Activated CD8-positive, alpha-beta memory T cell treated with anti-CD3 and anti-CD28 coated beads, Interleukin-2, amount 10 ng/mL, durations not matched to agents 7 days and 5 days (primary cell): ENCODE measurements around the gene AK4. TPM values are rescaled to one million over a fixed set of nuclear protein-coding genes. Genes with fewer than 3 reads are reported as not detected.
"Not testable (repeated sequence)": the region's sequence is repeated elsewhere in the genome, so short reads cannot be mapped to it uniquely, and the experiment has no call there.

Source experiments
- ATAC-seq: fragments of 150-1000 bp; cut with Tn5 transposase; one replicate; pipeline ENCODE4 v1.10.0; 2021; ENCODE audit warnings: moderate library complexity
- CTCF ChIA-PET: fragments of 350-600 bp; sonication (Branson Sonifier 250); formaldehyde crosslinking; loops from one replicate; lab custom pipeline; 2021; ENCODE audit warnings: antibody characterized with exemption; lab: Charles Lee
- DNase-seq: peaks from one replicate; pipeline ENCODE4 v3.0.0-alpha.2; 2020
- H3K27ac Mint-ChIP-seq: one replicate; pipeline ENCODE4 v1.8.0; 2021; ENCODE audit warnings: mild to moderate bottlenecking, mixed read lengths
- H3K27me3 Mint-ChIP-seq: one replicate; pipeline ENCODE4 v1.8.0; 2021; ENCODE audit warnings: mixed read lengths
- H3K36me3 Mint-ChIP-seq: one replicate; pipeline ENCODE4 v1.8.0; 2021; ENCODE audit warnings: mild to moderate bottlenecking, mixed read lengths
- H3K4me1 Mint-ChIP-seq: one replicate; pipeline ENCODE4 v1.8.0; 2021; ENCODE audit warnings: mixed read lengths
- H3K4me3 Mint-ChIP-seq: one replicate; pipeline ENCODE4 v1.8.0; 2021; ENCODE audit warnings: mild to moderate bottlenecking, moderate library complexity, mixed read lengths
- H3K9me3 Mint-ChIP-seq: one replicate; pipeline ENCODE4 v1.8.0; 2022; ENCODE audit warnings: low read depth, mixed read lengths
- total RNA-seq, 2 experiments: library from RNA; stranded (reverse); gene quantifications; one replicate each; pipeline ENCODE4 v1.2.3, GENCODE V29; 2021

AK4 gene
- total RNA-seq, 2 experiments from 2014 or later: 51.5 to 60.5 TPM

DNA sequence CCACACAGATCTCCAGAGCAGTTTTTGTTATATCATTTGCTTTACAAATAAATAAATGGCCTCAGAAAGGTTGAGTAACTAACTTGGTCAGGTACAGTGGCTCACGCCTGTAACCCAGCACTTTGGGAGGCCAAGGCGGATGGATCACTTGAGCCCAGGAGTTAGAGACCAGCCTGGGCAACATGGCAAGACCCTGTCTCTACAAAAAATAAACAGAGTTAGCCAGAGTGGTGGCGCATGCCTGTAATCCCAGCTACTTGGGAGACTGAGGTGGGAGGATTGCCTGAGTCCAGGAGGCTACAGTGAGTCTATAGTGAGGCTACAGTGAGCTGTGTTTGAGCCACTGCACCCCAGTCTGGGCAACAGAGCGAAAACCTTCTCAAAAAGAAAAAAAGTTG is 11.3 kb downstream of the AK4 start:
- not testable (repeated sequence) for DNase-seq, H3K27ac Mint-ChIP-seq, H3K27me3 Mint-ChIP-seq, H3K4me3 Mint-ChIP-seq, H3K9me3 Mint-ChIP-seq, ATAC-seq, H3K4me1 Mint-ChIP-seq
- CTCF ChIA-PET: interaction anchor here (1.1 kb wide), 1 partner anchor 11 kb away, joined by 3 read pairs; the partner anchor contains the start of gene AK4
- peaks cover 29% of the 10 kb centered on the region for H3K36me3 Mint-ChIP-seq

- H3K36me3 Mint-ChIP-seq: peaks cover 28% of the 10 kb centered on the region
- CTCF ChIA-PET: interaction anchor here (0.6 to 1.1 kb wide), 2 partner anchors 11 to 49 kb away, joined by 3 to 4 read pairs; partner anchors contain the start of gene AK4
Measured at GRCh38 chr1:65159801-65160523, 12.0 kb downstream of the AK4 start.

DNA sequence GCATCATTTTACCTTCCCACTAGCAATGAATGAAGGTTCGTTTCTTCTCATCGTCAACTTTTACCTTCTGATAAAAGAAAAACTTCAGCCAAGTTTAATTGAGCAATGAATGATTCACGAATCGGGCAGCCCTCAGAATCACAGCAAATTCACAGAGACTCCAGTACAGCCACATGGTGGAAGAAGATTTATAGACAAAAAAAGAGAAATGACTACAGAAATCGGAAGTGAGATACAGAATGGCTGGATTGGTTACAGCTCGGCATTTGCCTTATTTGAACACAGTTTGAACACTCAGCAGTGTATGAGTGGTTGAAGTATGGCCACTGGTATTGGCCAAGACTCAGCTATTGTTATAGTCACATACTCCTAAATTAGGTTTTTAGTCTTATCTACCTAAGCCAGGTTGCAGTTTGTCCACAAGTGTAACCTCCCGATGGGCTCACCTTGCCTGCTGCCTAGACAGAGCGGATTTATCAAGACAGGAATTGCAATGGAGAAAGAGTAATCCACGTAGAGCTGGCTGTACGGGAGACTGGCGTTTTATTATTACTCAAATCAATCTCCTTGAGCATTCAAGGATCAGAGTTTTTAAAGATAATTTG is 15.3 kb downstream of the AK4 start:
- H3K36me3 Mint-ChIP-seq: peaks cover 25% of the 10 kb centered on the region
- CTCF ChIA-PET: no interaction called here
- H3K4me1 Mint-ChIP-seq: peaks cover 12% of the 10 kb centered on the region
- no peak overlapping the region for H3K4me3 Mint-ChIP-seq
- no peaks in the 10 kb centered on the region for H3K9me3 Mint-ChIP-seq
- ATAC-seq: no peak
- no peaks in the 10 kb centered on the region for H3K27me3 Mint-ChIP-seq
- no peak overlapping the region for H3K27ac Mint-ChIP-seq
- DNase-seq: no peak

More at GRCh38 chr1:65159801-65160523, 12.0 kb downstream of the AK4 start:
- Mint-ChIP-seq H3K9me3 (no peaks in the 10 kb centered on the region), H3K4me1 (peaks cover 10% of the 10 kb centered on the region), H3K4me3 (no peak overlapping the region), H3K27ac (no peak overlapping the region), H3K27me3 (no peaks in the 10 kb centered on the region)
- no peak for ATAC-seq
- DNase-seq: no peak

DNA sequence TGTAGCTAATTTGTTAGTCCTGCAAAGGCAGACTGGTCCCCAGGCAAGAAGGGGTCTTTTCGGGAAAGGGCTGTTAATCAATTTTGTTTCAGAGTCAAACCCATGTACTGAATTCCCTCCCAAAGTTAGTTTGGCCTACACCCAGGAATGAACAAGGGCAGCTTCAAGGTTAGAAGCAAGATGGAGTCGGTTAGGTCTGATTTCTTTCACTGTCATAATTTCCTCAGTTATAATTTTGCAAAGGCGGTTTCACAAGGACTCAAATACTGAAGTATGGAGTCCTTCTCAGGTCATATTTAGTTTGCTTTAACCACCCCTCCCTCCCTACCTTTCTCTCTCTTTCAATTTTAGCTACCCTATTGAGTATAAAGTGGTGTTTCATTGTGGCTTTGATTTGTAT is 16.1 kb downstream of the AK4 start:
- H3K27ac Mint-ChIP-seq, ATAC-seq, H3K27me3 Mint-ChIP-seq, H3K9me3 Mint-ChIP-seq, CTCF ChIA-PET, H3K4me3 Mint-ChIP-seq, DNase-seq: not testable (repeated sequence)
- H3K4me1 Mint-ChIP-seq: peaks cover 12% of the 10 kb centered on the region
- H3K36me3 Mint-ChIP-seq: peaks cover 25% of the 10 kb centered on the region

DNA sequence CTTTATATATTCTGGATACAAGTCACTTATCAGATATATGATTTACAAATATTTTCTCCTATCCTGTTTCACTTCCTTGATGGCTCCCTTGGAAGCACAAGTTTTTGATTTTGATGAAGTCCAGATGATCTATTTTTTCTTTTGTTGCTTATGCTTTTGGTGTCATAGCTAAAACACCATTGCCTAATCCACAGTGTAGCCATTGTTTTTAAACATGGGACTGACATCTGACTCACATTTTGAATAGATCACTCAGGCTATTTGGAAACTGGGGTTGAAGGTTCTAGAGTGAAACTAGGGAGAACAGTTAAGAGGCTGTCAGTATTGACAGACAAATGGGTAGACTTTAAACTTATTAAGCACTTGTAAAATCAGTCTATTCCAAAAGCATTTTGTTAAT is 16.6 kb downstream of the AK4 start:
- Mint-ChIP-seq H3K27me3 (no peaks in the 10 kb centered on the region), H3K36me3 (peaks cover 25% of the 10 kb centered on the region), H3K9me3 (no peaks in the 10 kb centered on the region), H3K4me1 (peaks cover 12% of the 10 kb centered on the region), H3K4me3 (no peak overlapping the region), H3K27ac (no peak overlapping the region)
- ATAC-seq: no peak
- CTCF ChIA-PET: no interaction called here
- no peak for DNase-seq

- no peak for DNase-seq
- Mint-ChIP-seq H3K27me3 (no peaks in the 10 kb centered on the region), H3K9me3 (no peaks in the 10 kb centered on the region), H3K36me3 (peaks cover 25% of the 10 kb centered on the region), H3K4me3 (no peak overlapping the region), H3K4me1 (peaks cover 12% of the 10 kb centered on the region), H3K27ac (no peak overlapping the region)
- no peak for ATAC-seq
- CTCF ChIA-PET: interaction anchor here (0.7 kb wide), 1 partner anchor 1931 kb away, joined by 3 read pairs; no protein-coding TSS in a partner anchor
Measured at GRCh38 chr1:65165269-65165993, 17.4 kb downstream of the AK4 start.

DNA sequence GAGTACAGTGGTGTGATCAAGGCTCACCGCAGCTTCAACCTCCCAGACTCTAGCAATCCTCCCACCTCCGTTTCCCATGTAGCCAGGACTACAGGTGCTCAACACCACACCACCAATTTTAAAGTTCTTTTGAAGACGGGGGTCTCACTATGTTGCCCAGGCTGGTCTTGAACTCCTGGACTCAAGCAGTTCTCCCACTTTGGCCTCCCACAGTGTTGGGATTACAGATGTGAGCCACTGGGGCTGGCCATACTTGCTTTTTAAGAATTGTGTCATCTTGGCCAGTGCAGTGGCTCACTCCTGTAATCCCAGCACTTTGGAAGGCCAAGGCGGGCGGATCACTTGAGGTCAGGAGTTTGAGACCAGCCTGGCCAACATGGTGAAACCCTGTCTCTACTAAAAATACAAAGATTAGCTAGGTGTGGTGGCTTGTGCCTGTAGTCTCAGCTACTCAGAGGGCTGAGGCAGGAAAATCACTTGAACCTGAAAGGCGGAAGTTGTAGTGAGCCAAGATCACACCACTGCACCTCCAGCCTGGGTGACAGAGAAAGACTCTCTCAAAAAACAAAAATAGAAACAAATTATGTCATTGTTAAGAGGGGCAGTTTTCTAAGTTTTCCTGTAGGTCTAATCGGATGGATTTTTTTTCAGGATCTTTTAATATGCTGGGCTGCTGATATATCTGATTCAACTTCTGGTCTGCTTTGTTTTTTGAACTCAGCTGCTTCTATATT is 18.7 kb downstream of the AK4 start:
- Mint-ChIP-seq H3K36me3 (peaks cover 19% of the 10 kb centered on the region), H3K27ac (no peak overlapping the region), H3K4me3 (no peak overlapping the region), H3K27me3 (no peaks in the 10 kb centered on the region), H3K9me3 (no peaks in the 10 kb centered on the region), H3K4me1 (peaks cover 12% of the 10 kb centered on the region)
- no peak for DNase-seq
- no peak for ATAC-seq
- CTCF ChIA-PET: no interaction called here

DNA sequence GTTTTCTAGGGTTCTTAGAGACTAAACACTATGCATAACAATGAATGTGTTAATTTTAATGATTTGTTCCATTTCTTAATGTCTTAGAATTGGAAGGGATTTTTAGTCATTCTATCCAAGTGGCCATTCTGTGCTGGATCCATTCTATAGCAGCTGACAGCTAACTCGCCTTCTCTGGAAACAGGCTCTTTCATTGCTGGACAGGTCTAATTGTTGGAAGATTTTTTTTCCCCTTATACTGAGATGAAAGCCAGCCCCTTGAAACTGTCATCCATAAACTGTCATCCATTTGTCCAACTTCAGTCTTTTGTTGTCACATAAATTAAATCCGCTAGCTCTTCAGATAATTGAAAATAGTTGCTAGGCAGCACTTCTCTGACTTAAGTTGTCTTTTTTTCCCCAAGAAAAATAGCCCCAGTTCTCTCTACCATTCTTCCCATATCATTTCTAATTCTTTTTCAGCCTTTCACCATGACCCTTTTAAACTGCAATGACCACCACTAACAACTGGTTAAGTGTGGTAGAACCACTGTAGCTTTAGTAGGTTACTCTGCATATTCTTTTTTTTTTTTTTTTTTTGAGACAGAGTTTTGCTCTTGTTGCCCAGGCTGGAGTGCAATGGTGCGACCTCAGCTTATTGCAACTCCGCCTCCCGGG is 19.7 kb downstream of the AK4 start:
- Mint-ChIP-seq H3K4me3 (no peak overlapping the region), H3K27me3 (no peaks in the 10 kb centered on the region), H3K4me1 (peaks cover 12% of the 10 kb centered on the region), H3K36me3 (peaks cover 14% of the 10 kb centered on the region), H3K27ac (no peak overlapping the region), H3K9me3 (no peaks in the 10 kb centered on the region)
- no peak for ATAC-seq
- CTCF ChIA-PET: interaction anchor here (0.9 kb wide), 1 partner anchor 22 kb away, joined by 3 read pairs; no protein-coding TSS in a partner anchor
- no peak for DNase-seq

GRCh38 chr1:65168867-65169266 is 20.9 kb downstream of the AK4 start:
- Mint-ChIP-seq H3K9me3 (no peaks in the 10 kb centered on the region), H3K27me3 (no peaks in the 10 kb centered on the region), H3K36me3 (peaks cover 3% of the 10 kb centered on the region), H3K4me3 (no peak overlapping the region), H3K27ac (no peak overlapping the region), H3K4me1 (peaks cover 13% of the 10 kb centered on the region)
- ATAC-seq (no peak), DNase-seq (no peak)
- CTCF ChIA-PET: no interaction called here

- no peaks in the 10 kb centered on the region for H3K9me3 Mint-ChIP-seq
- DNase-seq (no peak), ATAC-seq (no peak)
- H3K4me3 Mint-ChIP-seq: no peak overlapping the region
- peaks cover 13% of the 10 kb centered on the region for H3K4me1 Mint-ChIP-seq
- H3K36me3 Mint-ChIP-seq: no peaks in the 10 kb centered on the region
- no peak overlapping the region for H3K27ac Mint-ChIP-seq
- CTCF ChIA-PET: interaction anchor here (0.7 to 1.7 kb wide), 2 partner anchors 12 to 566 kb away, joined by 3 to 5 read pairs; no protein-coding TSS in a partner anchor
- no peaks in the 10 kb centered on the region for H3K27me3 Mint-ChIP-seq
Measured at GRCh38 chr1:65170511-65171142, 22.6 kb downstream of the AK4 start.

DNA sequence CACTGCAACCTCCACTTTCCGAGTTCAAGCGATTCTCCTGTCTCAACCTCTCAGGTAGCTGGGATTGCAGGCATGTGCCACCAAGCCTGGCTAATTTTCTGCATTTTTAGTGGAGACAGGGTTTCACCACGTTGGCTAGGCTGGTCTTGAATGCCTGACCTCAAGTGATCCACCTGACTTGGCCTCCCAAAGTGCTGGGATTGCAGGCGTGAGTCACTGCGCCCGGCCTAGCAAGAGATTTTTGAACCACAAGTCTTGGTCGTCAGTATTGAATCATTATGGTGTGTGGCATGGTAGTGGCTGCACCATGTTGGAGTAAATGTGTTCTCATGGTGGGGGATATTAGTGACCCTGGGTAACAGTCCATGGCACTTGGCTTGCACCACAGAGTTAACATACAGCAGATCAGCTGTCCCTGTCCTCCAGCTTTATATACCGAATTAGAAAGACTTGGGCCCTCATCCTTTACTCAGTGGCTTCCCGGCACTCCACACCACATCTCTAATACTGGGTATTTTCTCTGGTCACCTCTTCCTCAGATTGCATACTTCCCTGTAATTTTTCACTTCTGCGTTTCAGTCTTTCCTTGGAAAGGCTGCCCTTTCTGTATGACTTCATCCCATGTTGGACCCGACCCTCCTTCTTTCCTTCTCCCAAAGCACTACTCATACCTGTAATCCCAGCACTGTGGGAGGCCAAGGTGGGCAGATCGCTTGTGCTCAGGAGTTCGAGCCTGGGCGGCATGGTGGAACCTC is 25.1 kb downstream of the AK4 start:
- Mint-ChIP-seq H3K4me3 (no peak overlapping the region), H3K9me3 (no peaks in the 10 kb centered on the region), H3K27ac (no peak overlapping the region), H3K27me3 (no peaks in the 10 kb centered on the region), H3K36me3 (peaks cover 4% of the 10 kb centered on the region), H3K4me1 (peaks cover 11% of the 10 kb centered on the region)
- DNase-seq (no peak), ATAC-seq (no peak)
- CTCF ChIA-PET: no interaction called here

- Mint-ChIP-seq H3K4me3 (no peak overlapping the region), H3K27me3 (no peaks in the 10 kb centered on the region), H3K9me3 (no peaks in the 10 kb centered on the region), H3K27ac (no peak overlapping the region), H3K36me3 (peaks cover 4% of the 10 kb centered on the region), H3K4me1 (peaks cover 11% of the 10 kb centered on the region)
- DNase-seq (no peak), ATAC-seq (no peak)
- CTCF ChIA-PET: no interaction called here
Measured at GRCh38 chr1:65174585-65174984, 26.6 kb downstream of the AK4 start.
